ENCODE measurements around the gene STAB2.

DNA sequence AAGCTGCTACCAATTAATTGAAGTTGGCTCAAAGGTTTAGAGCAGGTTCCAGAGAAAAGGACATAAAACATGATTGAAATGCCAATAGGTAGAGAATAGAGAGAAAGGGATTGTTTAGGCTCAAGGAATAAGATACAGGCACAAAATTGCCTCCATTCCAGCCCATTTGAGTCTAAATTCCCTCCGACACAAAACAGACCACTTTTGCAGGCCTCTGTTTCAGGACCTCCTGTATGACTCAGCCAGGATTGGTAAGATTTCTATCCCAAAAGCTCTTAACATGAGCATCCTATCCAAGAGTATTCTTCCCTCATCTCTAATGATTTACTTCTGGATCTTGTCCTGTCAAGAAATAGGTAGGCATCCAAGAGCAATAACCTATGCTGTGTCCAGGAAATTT lies 123.5 kb downstream of the STAB2 start:
- TF ChIP-seq TAF1 (IDR thresholded peaks at IDR 0.05; ENCODE audit: low read depth) (no peak), TEAD4 (IDR thresholded peaks at IDR 0.05) (no peak), NFIC (IDR thresholded peaks at IDR 0.05) (no peak), EP300 (IDR thresholded peaks at IDR 0.05; ENCODE audit: borderline replicate concordance) (no peak), EGR1 (IDR thresholded peaks at IDR 0.05) (no peak), CREB1 (IDR thresholded peaks at IDR 0.05; ENCODE audit: low read depth) (no peak), FOXM1 (IDR thresholded peaks at IDR 0.05; ENCODE audit: borderline replicate concordance, low read depth) (no peak), ZBTB7A (IDR thresholded peaks at IDR 0.05; ENCODE audit: low read depth) (no peak), TCF12 (IDR thresholded peaks at IDR 0.05; ENCODE audit: low read depth) (no peak)
- TF ChIP-seq, protein P1, sequence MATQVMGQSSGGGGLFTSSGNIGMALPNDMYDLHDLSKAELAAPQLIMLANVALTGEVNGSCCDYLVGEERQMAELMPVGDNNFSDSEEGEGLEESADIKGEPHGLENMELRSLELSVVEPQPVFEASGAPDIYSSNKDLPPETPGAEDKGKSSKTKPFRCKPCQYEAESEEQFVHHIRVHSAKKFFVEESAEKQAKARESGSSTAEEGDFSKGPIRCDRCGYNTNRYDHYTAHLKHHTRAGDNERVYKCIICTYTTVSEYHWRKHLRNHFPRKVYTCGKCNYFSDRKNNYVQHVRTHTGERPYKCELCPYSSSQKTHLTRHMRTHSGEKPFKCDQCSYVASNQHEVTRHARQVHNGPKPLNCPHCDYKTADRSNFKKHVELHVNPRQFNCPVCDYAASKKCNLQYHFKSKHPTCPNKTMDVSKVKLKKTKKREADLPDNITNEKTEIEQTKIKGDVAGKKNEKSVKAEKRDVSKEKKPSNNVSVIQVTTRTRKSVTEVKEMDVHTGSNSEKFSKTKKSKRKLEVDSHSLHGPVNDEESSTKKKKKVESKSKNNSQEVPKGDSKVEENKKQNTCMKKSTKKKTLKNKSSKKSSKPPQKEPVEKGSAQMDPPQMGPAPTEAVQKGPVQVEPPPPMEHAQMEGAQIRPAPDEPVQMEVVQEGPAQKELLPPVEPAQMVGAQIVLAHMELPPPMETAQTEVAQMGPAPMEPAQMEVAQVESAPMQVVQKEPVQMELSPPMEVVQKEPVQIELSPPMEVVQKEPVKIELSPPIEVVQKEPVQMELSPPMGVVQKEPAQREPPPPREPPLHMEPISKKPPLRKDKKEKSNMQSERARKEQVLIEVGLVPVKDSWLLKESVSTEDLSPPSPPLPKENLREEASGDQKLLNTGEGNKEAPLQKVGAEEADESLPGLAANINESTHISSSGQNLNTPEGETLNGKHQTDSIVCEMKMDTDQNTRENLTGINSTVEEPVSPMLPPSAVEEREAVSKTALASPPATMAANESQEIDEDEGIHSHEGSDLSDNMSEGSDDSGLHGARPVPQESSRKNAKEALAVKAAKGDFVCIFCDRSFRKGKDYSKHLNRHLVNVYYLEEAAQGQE (IDR thresholded peaks at IDR 0.05; ENCODE audit: low read depth), result no peak
- TF ChIP-seq, protein P2, sequence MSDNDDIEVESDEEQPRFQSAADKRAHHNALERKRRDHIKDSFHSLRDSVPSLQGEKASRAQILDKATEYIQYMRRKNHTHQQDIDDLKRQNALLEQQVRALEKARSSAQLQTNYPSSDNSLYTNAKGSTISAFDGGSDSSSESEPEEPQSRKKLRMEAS (IDR thresholded peaks at IDR 0.05), result no peak

Measured in Ishikawa (cell line).